GM12878 (cell line): ENCODE results near the gene IQSEC2. TPM values are rescaled to one million over a fixed set of nuclear protein-coding genes. Genes with fewer than 3 reads are reported as not detected.

Experiments
- ATAC-seq: fragments of 200-7000 bp; cut with Tn5 transposase; 3 replicates; pipeline ENCODE4 v1.9.1; 2020; ENCODE audit warnings: mild to moderate bottlenecking, moderate library complexity
- BruUV-seq: library from RNA; stranded (reverse); fragments of 400-500 nt; replicated peaks from 2 replicates; lab custom pipeline; 2021; lab: Mats Ljungman, UMichigan
- CTCF ChIA-PET: fragments of 300-600 bp; sonication (Branson Sonifier 250); formaldehyde crosslinking; extraction: SDS; loops from one replicate; lab custom pipeline; 2021; ENCODE audit warnings: inconsistent platforms; lab: Yijun Ruan, JAX
- POLR2A ChIA-PET: fragments of 350-600 bp; formaldehyde crosslinking; extraction: SDS; loops from one replicate; lab custom pipeline; 2021; ENCODE audit warnings: inconsistent platforms; lab: Charles Lee
- RAD21 ChIA-PET: fragments of 300-600 bp; sonication (Branson Sonifier 250); formaldehyde crosslinking; loops from one replicate; lab custom pipeline; 2023; ENCODE audit warnings: antibody characterized with exemption; ENCODE audit not compliant: unreplicated experiment; lab: Charles Lee
- SMC1A ChIA-PET: fragments of 300-600 bp; sonication (Branson Sonifier 250); formaldehyde crosslinking; loops from one replicate; lab custom pipeline; 2023; ENCODE audit not compliant: unreplicated experiment, uncharacterized antibody; lab: Charles Lee
- DNase-seq: peaks from one replicate; pipeline ENCODE4 v3.0.0-alpha.2; 2011; ENCODE audit warnings: low read depth, low spot score
- FAIRE-seq: peaks from 3 replicates; lab custom pipeline; 2011; peaks lifted over from hg19 to GRCh38; lab: Jason Lieb, UNC
- H2AFZ ChIP-seq: 2 replicates; pipeline ENCODE4 v1.6.0; 2011; ENCODE audit warnings: low read depth, low read length, control low read depth; ENCODE audit not compliant: control insufficient read depth
- H3K27ac ChIP-seq: 2 replicates; pipeline ENCODE4 v1.5.1; 2011; ENCODE audit warnings: control low read depth; ENCODE audit not compliant: control insufficient read depth, insufficient read depth
- H3K27me3 ChIP-seq, 2 experiments: replicated peaks in 1 of 2; 2 replicates each; pipeline versions ENCODE4 v1.6.0 to v1.6.1; 2011; ENCODE audit warnings: low read length in 1 of 2; ENCODE audit not compliant: control insufficient read depth in 2 of 2, insufficient read depth in 2 of 2
- H3K36me3 ChIP-seq, 2 experiments: 2 replicates each; pipeline ENCODE4 v1.5.1; 2011; ENCODE audit warnings: low read length in 1 of 2; ENCODE audit not compliant: control insufficient read depth in 2 of 2, insufficient read depth in 2 of 2
- H3K4me1 ChIP-seq: 2 replicates; pipeline ENCODE4 v1.6.1; 2011; ENCODE audit warnings: mild to moderate bottlenecking, low read length, moderate library complexity, mixed read lengths; ENCODE audit not compliant: control insufficient read depth, insufficient read depth
- H3K4me2 ChIP-seq: 2 replicates; pipeline ENCODE4 v1.6.0; 2011; ENCODE audit warnings: control low read depth; ENCODE audit not compliant: control insufficient read depth, insufficient read depth
- H3K4me3 ChIP-seq: fragments of 200-600 bp; sonication (generic); 2 replicates; pipeline ENCODE4 v1.5.1; 2016
- H3K79me2 ChIP-seq: 2 replicates; pipeline ENCODE4 v1.6.0; 2011; ENCODE audit warnings: low read length; ENCODE audit not compliant: control insufficient read depth, insufficient read depth
- H3K9ac ChIP-seq: 2 replicates; pipeline ENCODE4 v1.8.0; 2011; ENCODE audit warnings: low read length, control low read depth, mixed read lengths; ENCODE audit not compliant: control insufficient read depth, insufficient read depth
- H3K9me3 ChIP-seq: replicated peaks from 3 replicates; pipeline ENCODE4 v1.5.1; 2011; ENCODE audit warnings: mild to moderate bottlenecking, low read length; ENCODE audit not compliant: control insufficient read depth, insufficient read depth
- H4K20me1 ChIP-seq: 2 replicates; pipeline ENCODE4 v1.6.0; 2011; ENCODE audit not compliant: control insufficient read depth, insufficient read depth
- CHD2 ChIP-seq: IDR thresholded peaks from 2 replicates; pipeline ENCODE4 v1.6.1; 2011; ENCODE audit warnings: low read depth, low read length, improper control_type of control experiment, borderline replicate concordance
- FOXM1 ChIP-seq: IDR thresholded peaks from 2 replicates; pipeline ENCODE4 v1.6.1; 2012; ENCODE audit warnings: low read depth, mild to moderate bottlenecking, inconsistent platforms, low read length, moderate library complexity
- JUND ChIP-seq: IDR thresholded peaks from 2 replicates; pipeline ENCODE4 v1.6.1; 2012; ENCODE audit warnings: low read depth, mild to moderate bottlenecking, low read length, improper control_type of control experiment, moderate library complexity
- KDM1A ChIP-seq: fragments of 200-600 bp; sonication (generic); IDR thresholded peaks from 2 replicates; pipeline ENCODE4 v1.6.1; 2016; ENCODE audit warnings: borderline replicate concordance
- LARP7 ChIP-seq: fragments of 450-650 bp; IDR thresholded peaks from 2 replicates; pipeline ENCODE4 v1.6.1; 2017; ENCODE audit warnings: mild to moderate bottlenecking
- POLR2A ChIP-seq: IDR thresholded peaks from 2 replicates; pipeline ENCODE4 v1.6.1; 2011; ENCODE audit warnings: low read depth, mild to moderate bottlenecking, low read length
- POLR2AphosphoS2 ChIP-seq: IDR thresholded peaks from 2 replicates; pipeline ENCODE4 v1.6.1; 2011; ENCODE audit warnings: low read depth, mild to moderate bottlenecking, low read length, improper control_type of control experiment, moderate library complexity
- RUNX3 ChIP-seq: IDR thresholded peaks from 2 replicates; pipeline ENCODE4 v1.6.1; 2012; ENCODE audit warnings: low read length, inconsistent platforms
- ZNF274 ChIP-seq: IDR thresholded peaks from one replicate; pipeline ENCODE4 v1.8.0; 2011; ENCODE audit not compliant: insufficient read length, insufficient read depth
- ZNF622 ChIP-seq: fragments of 450-650 bp; IDR thresholded peaks from 2 replicates; pipeline ENCODE4 v1.6.1; 2017; ENCODE audit warnings: mild to moderate bottlenecking, inconsistent platforms
- WGBS: methylation state at CpG from one replicate; pipeline ENCODE4 v1.1.6; 2016; ENCODE audit warnings: low lambda C conversion rate; ENCODE audit not compliant: insufficient replicate concordance, insufficient coverage; ENCODE audit errors: missing lambda C conversion rate; 5-methylcytosine and 5-hydroxymethylcytosine counted together
- in situ Hi-C: fragments of 300-500 bp; cut with MboI; formaldehyde crosslinking; loops from 9 replicates; pipeline ENCODE4 v1.14.3; 2018; ENCODE audit warnings: mixed read lengths
- intact Hi-C: fragments of 100-400 bp; cut with micrococcal nuclease; formaldehyde crosslinking; loops from one replicate; pipeline ENCODE4 v1.14.2; 2022; ENCODE audit not compliant: unreplicated experiment
- polyA plus RNA-seq, 11 experiments: library from polyadenylated mRNA; depleted of rRNA in 4 of 11; unstranded in 6 of 11; stranded (reverse) in 5 of 11; fragments of >200 nt; fragmentation: Nextera tagmentation in 4 of 11; fragmentation: Illumina TruSeq in 1 of 11; extraction: Ambion mirVana in 4 of 11; extraction: Trizol in 1 of 11; gene quantifications; 1 replicate in 1 of 11; 2 replicates in 10 of 11; pipeline versions ENCODE4 v1.2.1 to v1.2.3, GENCODE V29; 2011 to 2016; ENCODE audit warnings: inconsistent platforms in 2 of 11, missing spikeins in 2 of 11, low read depth in 1 of 11
- total RNA-seq, 4 experiments: library from RNA; depleted of rRNA in 3 of 4; stranded (reverse); fragments of >200 nt in 3 of 4; fragmentation: Illumina TruSeq in 1 of 4; extraction: Trizol in 1 of 4; gene quantifications; 2 replicates each; pipeline versions ENCODE4 v1.2.1 to v1.2.3, GENCODE V29; 2013 to 2021
- TF ChIP-seq, protein P1 (sequence below): fragments of 450-650 bp; IDR thresholded peaks from 2 replicates; pipeline ENCODE4 v1.6.1; 2014; ENCODE audit warnings: mild to moderate bottlenecking

The IQSEC2 gene
- total and polyA plus RNA-seq, 10 of the 15 experiments (the other 5 are each of a cell fraction or from before 2014, with no cell fraction given), result 0.01 to 0.23 (median 0.04) TPM; not detected in 3

GRCh38 chrX:53323196-53323595 is 41.8 kb upstream of the IQSEC2 start:
- in situ Hi-C loops, result no loop called here
- ChIA-PET SMC1A (interaction anchor here (1.2 kb wide), 1 partner anchor 9 kb away, joined by 3 read pairs; no protein-coding TSS in a partner anchor), CTCF (no interaction called here), POLR2A (no interaction called here), RAD21 (interaction anchor here (1.5 kb wide), 1 partner anchor 10 kb away, joined by 6 read pairs; no protein-coding TSS in a partner anchor)
- H3K79me2 ChIP-seq, result no peaks in the 10 kb centered on the region
- no peak overlapping the region for H2AFZ ChIP-seq
- H3K9ac ChIP-seq, result no peak overlapping the region
- no peaks in the 10 kb centered on the region; the same call in 2 of the 3 replicates for H3K9me3 ChIP-seq
- WGBS, result 0% methylated on average over 5 of the region's 5 CpGs
- ATAC-seq, result no peak
- no TSS peak for BruUV-seq
- no peak for DNase-seq
- H3K27me3 ChIP-seq, result peaks cover 15 to 19% of the 10 kb centered on the region in 2 experiments
- no peak overlapping the region for H3K4me3 ChIP-seq
- TF ChIP-seq KDM1A, result no peak
- TF ChIP-seq, protein P1, sequence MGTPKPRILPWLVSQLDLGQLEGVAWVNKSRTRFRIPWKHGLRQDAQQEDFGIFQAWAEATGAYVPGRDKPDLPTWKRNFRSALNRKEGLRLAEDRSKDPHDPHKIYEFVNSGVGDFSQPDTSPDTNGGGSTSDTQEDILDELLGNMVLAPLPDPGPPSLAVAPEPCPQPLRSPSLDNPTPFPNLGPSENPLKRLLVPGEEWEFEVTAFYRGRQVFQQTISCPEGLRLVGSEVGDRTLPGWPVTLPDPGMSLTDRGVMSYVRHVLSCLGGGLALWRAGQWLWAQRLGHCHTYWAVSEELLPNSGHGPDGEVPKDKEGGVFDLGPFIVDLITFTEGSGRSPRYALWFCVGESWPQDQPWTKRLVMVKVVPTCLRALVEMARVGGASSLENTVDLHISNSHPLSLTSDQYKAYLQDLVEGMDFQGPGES, result no peak
- no peak for TF ChIP-seq ZNF622
- TF ChIP-seq ZNF274, result no peak
- no peak for TF ChIP-seq RUNX3
- no peak for TF ChIP-seq POLR2A
- no peak for TF ChIP-seq LARP7
- TF ChIP-seq JUND, result no peak
- no peak for TF ChIP-seq FOXM1
- no peak for TF ChIP-seq CHD2
- TF ChIP-seq POLR2AphosphoS2, result no peak
- no peak overlapping the region for H3K4me2 ChIP-seq
- no peak for FAIRE-seq
- H3K36me3 ChIP-seq, result no peaks in the 10 kb centered on the region
- no peaks in the 10 kb centered on the region for H4K20me1 ChIP-seq
- no peaks in the 10 kb centered on the region for H3K4me1 ChIP-seq
- intact Hi-C loops, result no loop called here
- no peak overlapping the region for H3K27ac ChIP-seq
